K562 (cell line): ENCODE measurements around the gene COX6B1. TPM values are rescaled to one million over a fixed set of nuclear protein-coding genes. Genes with fewer than 3 reads are reported as not detected.

ENCODE experiments used
- ATF2 ChIP-seq: sonication (generic); formaldehyde crosslinking; IDR thresholded peaks from 2 replicates; pipeline ENCODE4 v1.8.1; 2022; ENCODE audit warnings: missing genetic modification reagents
- CBX1 ChIP-seq: sonication (generic); IDR thresholded peaks from 2 replicates; pipeline ENCODE4 v1.6.1; 2016; ENCODE audit warnings: antibody characterized with exemption, low read depth, mild to moderate bottlenecking
- CTCF ChIP-seq, 3 experiments: IDR thresholded peaks in 2 of 3; conservative IDR thresholded peaks in 1 of 3; 2 replicates each; pipeline ENCODE4 v1.5.1; 2011 to 2012; ENCODE audit warnings: low read length in 3 of 3, mild to moderate bottlenecking in 3 of 3, control low read depth in 2 of 3, improper control_type of control experiment in 1 of 3, inconsistent platforms in 1 of 3, low read depth in 1 of 3, mixed read lengths in 1 of 3, moderate library complexity in 1 of 3; ENCODE audit not compliant: insufficient read depth in 2 of 3
- E2F3 ChIP-seq: fragments of 250-450 bp; sonication (Bioruptor Pico); IDR thresholded peaks from 2 replicates; pipeline ENCODE4 v1.4.0; 2020; ENCODE audit warnings: mild to moderate bottlenecking
- E2F6 ChIP-seq, 2 experiments: IDR thresholded peaks; 2 replicates each; pipeline ENCODE4 v1.6.1; 2011; ENCODE audit warnings: borderline replicate concordance in 1 of 2, control low read depth in 1 of 2, low read depth in 1 of 2, low read length in 1 of 2, mild to moderate bottlenecking in 1 of 2, mixed read lengths in 1 of 2, moderate library complexity in 1 of 2; ENCODE audit not compliant: insufficient read depth in 1 of 2, insufficient read length in 1 of 2, poor library complexity in 1 of 2, severe bottlenecking in 1 of 2; ENCODE audit errors: extremely low read depth in 1 of 2
- HBP1 ChIP-seq: fragments of 450-650 bp; formaldehyde crosslinking; IDR thresholded peaks from 2 replicates; pipeline ENCODE4 v1.4.0; 2022; ENCODE audit warnings: missing genetic modification characterization
- MXI1 ChIP-seq: IDR thresholded peaks from 2 replicates; pipeline ENCODE4 v1.6.1; 2011; ENCODE audit warnings: low read depth, mild to moderate bottlenecking, improper control_type of control experiment, low read length
- NUFIP1 ChIP-seq: fragments of 450-650 bp; IDR thresholded peaks from 2 replicates; pipeline ENCODE4 v1.6.1; 2018; ENCODE audit not compliant: partially characterized antibody
- PRMT5 ChIP-seq: sonication (generic); formaldehyde crosslinking; IDR thresholded peaks from 2 replicates; pipeline ENCODE4 v1.5.0; 2020; ENCODE audit warnings: missing genetic modification reagents
- SMARCE1 ChIP-seq: fragments of 450-650 bp; IDR thresholded peaks from 2 replicates; pipeline ENCODE4 v1.7.1; 2016; ENCODE audit warnings: mild to moderate bottlenecking
- TCF7 ChIP-seq: sonication (generic); IDR thresholded peaks from 2 replicates; pipeline ENCODE4 v1.6.1; 2016; ENCODE audit warnings: antibody characterized with exemption, borderline replicate concordance
- ZNF561 ChIP-seq: fragments of 450-650 bp; formaldehyde crosslinking; conservative IDR thresholded peaks from 2 replicates; pipeline ENCODE4 v1.4.0; 2020; ENCODE audit warnings: mild to moderate bottlenecking, moderate library complexity
- ZNF780A ChIP-seq: fragments of 250-450 bp; sonication (Bioruptor Pico); IDR thresholded peaks from 2 replicates; pipeline ENCODE4 v1.5.0; 2021; ENCODE audit warnings: mild to moderate bottlenecking
- polyA plus RNA-seq, 8 experiments: library from polyadenylated mRNA; depleted of rRNA in 4 of 8; stranded (reverse) in 5 of 8; unstranded in 3 of 8; fragments of >200 nt; fragmentation: Nextera tagmentation in 2 of 8; fragmentation: Illumina TruSeq in 1 of 8; extraction: Ambion mirVana in 2 of 8; extraction: Trizol in 1 of 8; gene quantifications; 2 replicates each; pipeline versions ENCODE4 v1.2.1 to v1.2.3, GENCODE V29; 2011 to 2014; ENCODE audit warnings: inconsistent platforms in 1 of 8, missing spikeins in 1 of 8
- total RNA-seq, 7 experiments: library from RNA; depleted of rRNA in 6 of 7; stranded (reverse); fragments of >200 nt in 6 of 7; fragmentation: Illumina TruSeq in 2 of 7; extraction: Trizol in 2 of 7; gene quantifications; 2 replicates each; pipeline versions ENCODE4 v1.2.1 to v1.2.3, GENCODE V29; 2011 to 2021; ENCODE audit warnings: low replicate concordance in 1 of 7
- TF ChIP-seq, protein P1 (sequence below): fragments of 450-650 bp; IDR thresholded peaks from 2 replicates; pipeline ENCODE4 v1.6.1; 2017; ENCODE audit warnings: antibody characterized with exemption, mild to moderate bottlenecking

The COX6B1 gene
- total and polyA plus RNA-seq, 9 of the 15 experiments (the other 6 are each of a cell fraction or from before 2014, with no cell fraction given), result 777 to 2,393 (median 1,219) TPM

GRCh38 chr19:35643255-35644205 is 4.6 kb upstream of the COX6B1 start (continued):
- TF ChIP-seq CBX1 (peak; percentile 76; the same call in 1 of the 2 replicates), ATF2 (CRISPR knock-in tag) (no peak), MXI1 (peak; percentile 34; the same call in 1 of the 2 replicates), ZNF561 (CRISPR knock-in tag) (no peak), NUFIP1 (peak; percentile 39), TCF7 (peak; percentile 43; the same call in 1 of the 2 replicates), HBP1 (CRISPR knock-in tag) (no peak), SMARCE1 (no peak), E2F6 (IDR thresholded peaks at IDR 0.05; ENCODE audit: borderline replicate concordance in 1 of 2, extremely low read depth in 1 of 2, insufficient read depth in 1 of 2, insufficient read length in 1 of 2, low read depth in 1 of 2, low read length in 1 of 2, poor library complexity in 1 of 2, severe bottlenecking in 1 of 2) (peak; percentile 99 to 100), PRMT5 (CRISPR knock-in tag) (peak; percentile 82; the same call in 1 of the 2 replicates), ZNF780A (CRISPR knock-in tag) (no peak), CTCF (IDR thresholded peaks at IDR 0.05 in 2 of 3, conservative IDR thresholded peaks at IDR 0.05 in 1 of 3; ENCODE audit: insufficient read depth in 2 of 3, low read depth in 1 of 3, low read length in 3 of 3) (peak; percentile 19 to 43 (median 30); a peak in 3 of 6 replicates), E2F3 (CRISPR knock-in tag) (peak; percentile 93)
- TF ChIP-seq, protein P1, sequence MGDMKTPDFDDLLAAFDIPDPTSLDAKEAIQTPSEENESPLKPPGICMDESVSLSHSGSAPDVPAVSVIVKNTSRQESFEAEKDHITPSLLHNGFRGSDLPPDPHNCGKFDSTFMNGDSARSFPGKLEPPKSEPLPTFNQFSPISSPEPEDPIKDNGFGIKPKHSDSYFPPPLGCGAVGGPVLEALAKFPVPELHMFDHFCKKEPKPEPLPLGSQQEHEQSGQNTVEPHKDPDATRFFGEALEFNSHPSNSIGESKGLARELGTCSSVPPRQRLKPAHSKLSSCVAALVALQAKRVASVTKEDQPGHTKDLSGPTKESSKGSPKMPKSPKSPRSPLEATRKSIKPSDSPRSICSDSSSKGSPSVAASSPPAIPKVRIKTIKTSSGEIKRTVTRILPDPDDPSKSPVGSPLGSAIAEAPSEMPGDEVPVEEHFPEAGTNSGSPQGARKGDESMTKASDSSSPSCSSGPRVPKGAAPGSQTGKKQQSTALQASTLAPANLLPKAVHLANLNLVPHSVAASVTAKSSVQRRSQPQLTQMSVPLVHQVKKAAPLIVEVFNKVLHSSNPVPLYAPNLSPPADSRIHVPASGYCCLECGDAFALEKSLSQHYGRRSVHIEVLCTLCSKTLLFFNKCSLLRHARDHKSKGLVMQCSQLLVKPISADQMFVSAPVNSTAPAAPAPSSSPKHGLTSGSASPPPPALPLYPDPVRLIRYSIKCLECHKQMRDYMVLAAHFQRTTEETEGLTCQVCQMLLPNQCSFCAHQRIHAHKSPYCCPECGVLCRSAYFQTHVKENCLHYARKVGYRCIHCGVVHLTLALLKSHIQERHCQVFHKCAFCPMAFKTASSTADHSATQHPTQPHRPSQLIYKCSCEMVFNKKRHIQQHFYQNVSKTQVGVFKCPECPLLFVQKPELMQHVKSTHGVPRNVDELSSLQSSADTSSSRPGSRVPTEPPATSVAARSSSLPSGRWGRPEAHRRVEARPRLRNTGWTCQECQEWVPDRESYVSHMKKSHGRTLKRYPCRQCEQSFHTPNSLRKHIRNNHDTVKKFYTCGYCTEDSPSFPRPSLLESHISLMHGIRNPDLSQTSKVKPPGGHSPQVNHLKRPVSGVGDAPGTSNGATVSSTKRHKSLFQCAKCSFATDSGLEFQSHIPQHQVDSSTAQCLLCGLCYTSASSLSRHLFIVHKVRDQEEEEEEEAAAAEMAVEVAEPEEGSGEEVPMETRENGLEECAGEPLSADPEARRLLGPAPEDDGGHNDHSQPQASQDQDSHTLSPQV, result peak; percentile 95
